ENCODE measurements around the gene TBC1D16.

DNA sequence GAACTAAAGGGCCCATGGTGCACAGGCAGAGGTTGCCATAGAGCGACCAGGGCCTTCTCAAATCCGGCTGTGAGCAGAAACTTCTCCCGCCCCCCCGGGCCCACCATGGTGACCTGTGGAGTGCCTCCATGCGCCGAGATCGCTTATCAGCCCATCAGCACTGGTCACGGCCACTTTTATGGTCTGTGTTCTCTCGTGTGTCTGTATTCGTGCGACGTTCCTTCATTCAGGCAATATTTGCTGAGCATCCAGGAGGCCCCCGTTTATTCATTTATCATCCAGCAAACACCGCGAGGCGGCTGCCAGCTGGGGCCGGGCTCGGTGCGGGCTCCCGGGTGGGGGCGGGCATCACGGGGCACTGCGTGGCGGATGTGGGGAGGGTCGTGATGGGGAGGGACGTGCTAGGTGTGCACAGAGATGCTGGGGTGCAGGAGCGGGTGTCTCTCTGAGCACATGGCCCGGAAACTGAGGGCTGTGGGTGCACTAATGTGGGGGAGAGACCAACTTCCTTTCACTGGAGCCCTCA is 108.5 kb downstream of the TBC1D16 start:
- TF ChIP-seq POLR2A (IDR thresholded peaks at IDR 0.05) (no peak), CTCF (IDR thresholded peaks at IDR 0.05) (no peak)

Data from Peyer's patch (tissue), 4 donors.